ENCODE data around the gene NUBPL. TPM values are rescaled to one million over a fixed set of nuclear protein-coding genes. Genes with fewer than 3 reads are reported as not detected.

The NUBPL gene
- polyA plus RNA-seq, 2 of the 4 experiments (the other 2 are of a cell fraction): 7.6 to 14.1 TPM

DNA sequence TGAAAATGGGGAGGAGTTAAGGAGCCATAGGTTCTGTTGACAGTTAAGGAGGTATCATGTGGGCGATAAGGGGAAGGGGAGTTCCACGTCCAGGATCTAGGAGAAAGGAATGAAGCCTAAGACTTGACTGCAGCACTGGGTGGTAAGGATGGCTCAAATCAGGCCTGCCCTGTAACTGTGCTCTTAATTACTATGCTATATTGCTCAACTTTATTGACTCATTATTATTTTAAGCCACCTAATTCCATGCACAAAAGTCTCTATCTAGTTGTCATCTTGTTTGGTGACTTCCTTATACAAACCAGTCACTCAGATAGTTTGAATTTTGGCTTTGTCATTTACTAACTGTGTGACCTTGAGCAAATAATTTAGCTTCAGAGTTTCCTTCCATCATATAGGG lies 273.8 kb downstream of the NUBPL start:
- WGBS (ENCODE audit: missing lambda C conversion rate): 91% methylated on average over 2 of the region's 2 CpGs
- DNase-seq (ENCODE audit: low read depth in 1 of 2, low spot score in 1 of 2): no peak
- H3K9me3 ChIP-seq: no peaks in the 10 kb centered on the region

GRCh38 chr14:31837031-31837430 lies 275.8 kb downstream of the NUBPL start:
- CTCF ChIA-PET: interaction anchor here (0.9 kb wide), 1 partner anchor 16 kb away, joined by 3 read pairs; no protein-coding TSS in a partner anchor
- no peak for TF ChIP-seq GATA3 (IDR thresholded peaks at IDR 0.05; ENCODE audit: borderline replicate concordance)
- TF ChIP-seq, protein P1, sequence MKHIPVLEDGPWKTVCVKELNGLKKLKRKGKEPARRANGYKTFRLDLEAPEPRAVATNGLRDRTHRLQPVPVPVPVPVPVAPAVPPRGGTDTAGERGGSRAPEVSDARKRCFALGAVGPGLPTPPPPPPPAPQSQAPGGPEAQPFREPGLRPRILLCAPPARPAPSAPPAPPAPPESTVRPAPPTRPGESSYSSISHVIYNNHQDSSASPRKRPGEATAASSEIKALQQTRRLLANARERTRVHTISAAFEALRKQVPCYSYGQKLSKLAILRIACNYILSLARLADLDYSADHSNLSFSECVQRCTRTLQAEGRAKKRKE (CRISPR knock-in tag; IDR thresholded peaks at IDR 0.05; ENCODE audit: low read depth): no peak
- no peak for TF ChIP-seq RARB (CRISPR knock-in tag; IDR thresholded peaks at IDR 0.05)
- TF ChIP-seq EHMT2 (IDR thresholded peaks at IDR 0.05; ENCODE audit: low read depth): no peak
- TF ChIP-seq HOXB13 (CRISPR knock-in tag; IDR thresholded peaks at IDR 0.05; ENCODE audit: low read depth): no peak
- TF ChIP-seq TP53 (CRISPR knock-in tag; IDR thresholded peaks at IDR 0.05): no peak
- TF ChIP-seq, protein P2, sequence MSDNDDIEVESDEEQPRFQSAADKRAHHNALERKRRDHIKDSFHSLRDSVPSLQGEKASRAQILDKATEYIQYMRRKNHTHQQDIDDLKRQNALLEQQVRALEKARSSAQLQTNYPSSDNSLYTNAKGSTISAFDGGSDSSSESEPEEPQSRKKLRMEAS (IDR thresholded peaks at IDR 0.05): no peak
- no peak for TF ChIP-seq ZNF302 (CRISPR knock-in tag; IDR thresholded peaks at IDR 0.05)
- no peak for TF ChIP-seq FOSB (CRISPR knock-in tag; IDR thresholded peaks at IDR 0.05)
- TF ChIP-seq SMC3 (IDR thresholded peaks at IDR 0.05): no peak
- no peak for TF ChIP-seq NR3C1 (IDR thresholded peaks at IDR 0.05)
- TF ChIP-seq NPAS2 (CRISPR knock-in tag; IDR thresholded peaks at IDR 0.05; ENCODE audit: borderline replicate concordance): no peak
- no peak for TF ChIP-seq HOXA7 (CRISPR knock-in tag; IDR thresholded peaks at IDR 0.05)
- no peak for TF ChIP-seq RAD21 (conservative IDR thresholded peaks at IDR 0.05 in 1 of 2, IDR thresholded peaks at IDR 0.05 in 1 of 2)
- TF ChIP-seq TFCP2L1 (CRISPR knock-in tag; IDR thresholded peaks at IDR 0.05): no peak
- no peak for TF ChIP-seq HDAC2 (IDR thresholded peaks at IDR 0.05)
- no peak for TF ChIP-seq POLR2AphosphoS2 (conservative IDR thresholded peaks at IDR 0.05; ENCODE audit: low read length)
- TF ChIP-seq KDM1A (IDR thresholded peaks at IDR 0.05; ENCODE audit: low read depth): no peak
- no peak for TF ChIP-seq HEYL (CRISPR knock-in tag; IDR thresholded peaks at IDR 0.05)
- ATAC-seq (no peak), FAIRE-seq (no peak), DNase-seq (ENCODE audit: low read depth in 1 of 2, low spot score in 1 of 2) (no peak)
- POLR2A ChIA-PET: no interaction called here
- Histone ChIP-seq H3K9me3 (no peaks in the 10 kb centered on the region), H3K4me3 (no peak overlapping the region), H3K27ac (no peak overlapping the region), H3K4me2 (no peak overlapping the region), H3K4me1 (peaks cover 7% of the 10 kb centered on the region; the same call in 1 of the 3 replicates)
- WGBS (ENCODE audit: missing lambda C conversion rate): 86% methylated on average over 5 of the region's 5 CpGs

More for the DNA sequence above, 273.8 kb downstream of the NUBPL start:
- TF ChIP-seq ZSCAN20 (CRISPR knock-in tag; IDR thresholded peaks at IDR 0.05): no peak
- no peak for TF ChIP-seq KDM5A (IDR thresholded peaks at IDR 0.05)
- TF ChIP-seq BHLHE40 (IDR thresholded peaks at IDR 0.05; ENCODE audit: low read depth, low read length): no peak
- TF ChIP-seq, protein P3, sequence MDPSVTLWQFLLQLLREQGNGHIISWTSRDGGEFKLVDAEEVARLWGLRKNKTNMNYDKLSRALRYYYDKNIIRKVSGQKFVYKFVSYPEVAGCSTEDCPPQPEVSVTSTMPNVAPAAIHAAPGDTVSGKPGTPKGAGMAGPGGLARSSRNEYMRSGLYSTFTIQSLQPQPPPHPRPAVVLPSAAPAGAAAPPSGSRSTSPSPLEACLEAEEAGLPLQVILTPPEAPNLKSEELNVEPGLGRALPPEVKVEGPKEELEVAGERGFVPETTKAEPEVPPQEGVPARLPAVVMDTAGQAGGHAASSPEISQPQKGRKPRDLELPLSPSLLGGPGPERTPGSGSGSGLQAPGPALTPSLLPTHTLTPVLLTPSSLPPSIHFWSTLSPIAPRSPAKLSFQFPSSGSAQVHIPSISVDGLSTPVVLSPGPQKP (IDR thresholded peaks at IDR 0.05; ENCODE audit: low read depth, low read length): no peak
- TF ChIP-seq MAZ (IDR thresholded peaks at IDR 0.05; ENCODE audit: borderline replicate concordance, low read depth, low read length): no peak
- TF ChIP-seq CBX2 (IDR thresholded peaks at IDR 0.05; ENCODE audit: borderline replicate concordance, low read depth): no peak
- TF ChIP-seq HOXB13 (CRISPR knock-in tag; IDR thresholded peaks at IDR 0.05; ENCODE audit: low read depth): no peak
- no peak for TF ChIP-seq CHD2 (IDR thresholded peaks at IDR 0.05; ENCODE audit: low read length, partially characterized antibody)
- TF ChIP-seq FOXS1 (CRISPR knock-in tag; IDR thresholded peaks at IDR 0.05): no peak
- TF ChIP-seq HDAC2 (IDR thresholded peaks at IDR 0.05): no peak
- no peak for TF ChIP-seq MYC (IDR thresholded peaks at IDR 0.05; ENCODE audit: borderline replicate concordance, low read length)
- no peak for TF ChIP-seq KDM1A (IDR thresholded peaks at IDR 0.05; ENCODE audit: low read depth)
- no peak for TF ChIP-seq ZNF302 (CRISPR knock-in tag; IDR thresholded peaks at IDR 0.05)
- FAIRE-seq (no peak), ATAC-seq (no peak)
- Histone ChIP-seq H3K27ac (no peak overlapping the region), H3K4me2 (no peak overlapping the region; the same call in 2 of the 3 replicates), H3K4me3 (no peak overlapping the region), H3K4me1 (peaks cover 7% of the 10 kb centered on the region; the same call in 1 of the 3 replicates)
- ChIA-PET POLR2A (no interaction called here), CTCF (no interaction called here)

Measured in A549 (cell line).